Measurements from ENCODE around the gene RPS15.

The RPS15 gene

GRCh38 chr19:1452802-1453524 is 14.8 kb downstream of the RPS15 start:
- DNase-seq: no peak

GRCh38 chr19:1453525-1454364 is 15.5 kb downstream of the RPS15 start:
- Histone ChIP-seq H3K27ac (no peak overlapping the region), H3K4me1 (peaks cover 0 to 61% (median 29%) of the 10 kb centered on the region in 4 donors), H3K9me3 (no peaks in the 10 kb centered on the region), H3K36me3 (no peaks in the 10 kb centered on the region), H3K4me3 (no peak overlapping the region), H3K27me3 (peaks cover 19 to 94% of the 10 kb centered on the region in 2 donors)
- intact Hi-C loops (cut with DNase I; ENCODE audit: low total_unique reads): no loop called here
- no peak for DNase-seq
- TF ChIP-seq CTCF (IDR thresholded peaks at IDR 0.05): peak in 1 of 2 experiments; percentile 7

More at GRCh38 chr19:1452802-1453524, 14.8 kb downstream of the RPS15 start:
- Histone ChIP-seq H3K4me1 (peaks cover 0 to 61% (median 29%) of the 10 kb centered on the region in 4 donors), H3K36me3 (no peaks in the 10 kb centered on the region), H3K27me3 (peaks cover 19 to 91% of the 10 kb centered on the region in 2 donors), H3K9me3 (no peaks in the 10 kb centered on the region), H3K4me3 (no peak overlapping the region), H3K27ac (no peak overlapping the region)
- intact Hi-C loops (cut with DNase I; ENCODE audit: low total_unique reads): no loop called here
- no peak for TF ChIP-seq CTCF (IDR thresholded peaks at IDR 0.05)

GRCh38 chr19:1455002-1455335 is 16.8 kb downstream of the RPS15 start:
- TF ChIP-seq CTCF (IDR thresholded peaks at IDR 0.05): no peak
- Histone ChIP-seq H3K27ac (no peak overlapping the region), H3K4me3 (no peak overlapping the region), H3K27me3 (peaks cover 14 to 89% of the 10 kb centered on the region in 2 donors), H3K4me1 (peaks cover 0 to 55% (median 27%) of the 10 kb centered on the region in 4 donors), H3K9me3 (no peaks in the 10 kb centered on the region), H3K36me3 (peaks cover 0 to 2% (median 0%) of the 10 kb centered on the region in 3 donors)
- no peak for DNase-seq
- intact Hi-C loops (cut with DNase I; ENCODE audit: low total_unique reads): no loop called here

- H3K4me1 ChIP-seq: peaks cover 0 to 54% (median 26%) of the 10 kb centered on the region in 4 donors
- H3K27ac ChIP-seq: no peak overlapping the region
- no peaks in the 10 kb centered on the region for H3K9me3 ChIP-seq
- no peak overlapping the region for H3K4me3 ChIP-seq
- H3K27me3 ChIP-seq: peaks cover 9 to 83% of the 10 kb centered on the region in 2 donors
- H3K36me3 ChIP-seq: peaks cover 1 to 7% (median 2%) of the 10 kb centered on the region in 3 donors
- TF ChIP-seq CTCF (IDR thresholded peaks at IDR 0.05): no peak
- intact Hi-C loops (cut with DNase I; ENCODE audit: low total_unique reads): no loop called here
- no peak for DNase-seq
These were observed 17.3 kb downstream of the RPS15 start for GRCh38 chr19:1455336-1456120.

GRCh38 chr19:1456121-1456900 is 18.1 kb downstream of the RPS15 start:
- no peak for TF ChIP-seq CTCF (IDR thresholded peaks at IDR 0.05)
- peaks cover 3 to 75% of the 10 kb centered on the region in 2 donors for H3K27me3 ChIP-seq
- H3K4me1 ChIP-seq: peaks cover 0 to 54% (median 26%) of the 10 kb centered on the region in 4 donors
- intact Hi-C loops (cut with DNase I; ENCODE audit: low total_unique reads): no loop called here
- no peak overlapping the region for H3K27ac ChIP-seq
- no peak overlapping the region for H3K4me3 ChIP-seq
- DNase-seq: no peak
- peaks cover 9 to 15% (median 9%) of the 10 kb centered on the region in 3 donors for H3K36me3 ChIP-seq
- H3K9me3 ChIP-seq: no peaks in the 10 kb centered on the region

Measured in tibial artery (tissue), 4 donors.